HepG2 (cell line): ENCODE data around the gene INTS14. TPM values are rescaled to one million over a fixed set of nuclear protein-coding genes. Genes with fewer than 3 reads are reported as not detected.

Experiments used
- HDAC2 ChIP-seq: sonication (generic); formaldehyde crosslinking; IDR thresholded peaks from 2 replicates; pipeline ENCODE4 v1.4.0; 2020; ENCODE audit warnings: missing genetic modification reagents
- TBX3 ChIP-seq: fragments of 450-650 bp; IDR thresholded peaks from 2 replicates; pipeline ENCODE4 v1.6.1; 2017; ENCODE audit warnings: antibody characterized with exemption, mild to moderate bottlenecking, inconsistent platforms, borderline replicate concordance
- ZNF230 ChIP-seq: sonication (generic); formaldehyde crosslinking; IDR thresholded peaks from 2 replicates; pipeline ENCODE4 v1.4.0; 2020; ENCODE audit warnings: mild to moderate bottlenecking, missing genetic modification reagents
- polyA plus RNA-seq, 8 experiments: library from polyadenylated mRNA; depleted of rRNA in 3 of 8; stranded (reverse) in 7 of 8; unstranded in 1 of 8; fragments of >200 nt; fragmentation: Illumina TruSeq in 4 of 8; extraction: Trizol in 4 of 8; gene quantifications; 2 replicates each; pipeline versions ENCODE4 v1.2.1 to v1.2.3, GENCODE V29; 2011 to 2016; ENCODE audit warnings: low read depth in 4 of 8, missing spikeins in 1 of 8, mixed read lengths in 1 of 8; ENCODE audit not compliant: insufficient read depth in 1 of 8
- total RNA-seq, 5 experiments: library from RNA; depleted of rRNA; stranded (reverse); fragments of >200 nt; fragmentation: Illumina TruSeq; extraction: Trizol; gene quantifications; 2 replicates each; pipeline ENCODE4 v1.2.3, GENCODE V29; 2016; ENCODE audit warnings: low read depth in 1 of 5
- TF ChIP-seq, protein P1 (sequence below): sonication (generic); formaldehyde crosslinking; IDR thresholded peaks from 2 replicates; pipeline ENCODE4 v1.8.0; 2022; ENCODE audit warnings: missing genetic modification reagents, mild to moderate bottlenecking, moderate library complexity, borderline replicate concordance
- TF ChIP-seq, protein P2 (sequence below): sonication (generic); formaldehyde crosslinking; IDR thresholded peaks from 2 replicates; pipeline ENCODE4 v1.4.0; 2020; ENCODE audit warnings: mild to moderate bottlenecking, missing genetic modification reagents
- TF ChIP-seq, protein P3 (sequence below): sonication (generic); formaldehyde crosslinking; IDR thresholded peaks from 2 replicates; pipeline ENCODE4 v1.4.0; 2020; ENCODE audit warnings: missing genetic modification reagents
- TF ChIP-seq, protein P4 (sequence below): sonication (generic); formaldehyde crosslinking; IDR thresholded peaks from 2 replicates; pipeline ENCODE4 v1.8.1; 2023; ENCODE audit warnings: mild to moderate bottlenecking, missing genetic modification reagents

The INTS14 gene
- total and polyA plus RNA-seq, 2 of the 13 experiments (the other 11 are each of a cell fraction or from before 2014, with no cell fraction given) = 41.4 to 52.0 TPM

DNA sequence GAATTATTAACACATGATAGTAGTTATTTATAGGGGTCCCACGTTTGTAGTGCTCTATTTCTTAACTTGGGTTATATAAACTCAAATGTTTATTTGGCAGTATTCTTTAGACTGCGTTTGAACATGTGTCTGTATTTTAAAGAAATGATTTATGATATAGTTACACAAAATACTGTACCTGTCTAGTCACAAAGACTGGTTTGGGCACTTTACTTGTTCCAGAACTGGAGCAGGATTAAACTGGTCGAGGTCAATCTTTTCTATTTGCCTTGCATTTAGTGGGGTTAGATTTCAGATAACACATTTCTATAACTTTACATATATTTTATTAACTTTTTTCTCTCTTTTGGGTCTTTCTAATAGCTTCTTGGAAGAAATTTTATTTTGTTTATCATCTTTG lies 41.2 kb downstream of the INTS14 start (continued):
- TF ChIP-seq, protein P1, sequence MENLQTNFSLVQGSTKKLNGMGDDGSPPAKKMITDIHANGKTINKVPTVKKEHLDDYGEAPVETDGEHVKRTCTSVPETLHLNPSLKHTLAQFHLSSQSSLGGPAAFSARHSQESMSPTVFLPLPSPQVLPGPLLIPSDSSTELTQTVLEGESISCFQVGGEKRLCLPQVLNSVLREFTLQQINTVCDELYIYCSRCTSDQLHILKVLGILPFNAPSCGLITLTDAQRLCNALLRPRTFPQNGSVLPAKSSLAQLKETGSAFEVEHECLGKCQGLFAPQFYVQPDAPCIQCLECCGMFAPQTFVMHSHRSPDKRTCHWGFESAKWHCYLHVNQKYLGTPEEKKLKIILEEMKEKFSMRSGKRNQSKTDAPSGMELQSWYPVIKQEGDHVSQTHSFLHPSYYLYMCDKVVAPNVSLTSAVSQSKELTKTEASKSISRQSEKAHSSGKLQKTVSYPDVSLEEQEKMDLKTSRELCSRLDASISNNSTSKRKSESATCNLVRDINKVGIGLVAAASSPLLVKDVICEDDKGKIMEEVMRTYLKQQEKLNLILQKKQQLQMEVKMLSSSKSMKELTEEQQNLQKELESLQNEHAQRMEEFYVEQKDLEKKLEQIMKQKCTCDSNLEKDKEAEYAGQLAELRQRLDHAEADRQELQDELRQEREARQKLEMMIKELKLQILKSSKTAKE (CRISPR knock-in tag) = no peak
- TF ChIP-seq ZNF230 (CRISPR knock-in tag) (no peak), HDAC2 (CRISPR knock-in tag) (no peak), TBX3 (no peak)
- TF ChIP-seq, protein P2, sequence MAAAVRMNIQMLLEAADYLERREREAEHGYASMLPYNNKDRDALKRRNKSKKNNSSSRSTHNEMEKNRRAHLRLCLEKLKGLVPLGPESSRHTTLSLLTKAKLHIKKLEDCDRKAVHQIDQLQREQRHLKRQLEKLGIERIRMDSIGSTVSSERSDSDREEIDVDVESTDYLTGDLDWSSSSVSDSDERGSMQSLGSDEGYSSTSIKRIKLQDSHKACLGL = no peak
- TF ChIP-seq, protein P3, sequence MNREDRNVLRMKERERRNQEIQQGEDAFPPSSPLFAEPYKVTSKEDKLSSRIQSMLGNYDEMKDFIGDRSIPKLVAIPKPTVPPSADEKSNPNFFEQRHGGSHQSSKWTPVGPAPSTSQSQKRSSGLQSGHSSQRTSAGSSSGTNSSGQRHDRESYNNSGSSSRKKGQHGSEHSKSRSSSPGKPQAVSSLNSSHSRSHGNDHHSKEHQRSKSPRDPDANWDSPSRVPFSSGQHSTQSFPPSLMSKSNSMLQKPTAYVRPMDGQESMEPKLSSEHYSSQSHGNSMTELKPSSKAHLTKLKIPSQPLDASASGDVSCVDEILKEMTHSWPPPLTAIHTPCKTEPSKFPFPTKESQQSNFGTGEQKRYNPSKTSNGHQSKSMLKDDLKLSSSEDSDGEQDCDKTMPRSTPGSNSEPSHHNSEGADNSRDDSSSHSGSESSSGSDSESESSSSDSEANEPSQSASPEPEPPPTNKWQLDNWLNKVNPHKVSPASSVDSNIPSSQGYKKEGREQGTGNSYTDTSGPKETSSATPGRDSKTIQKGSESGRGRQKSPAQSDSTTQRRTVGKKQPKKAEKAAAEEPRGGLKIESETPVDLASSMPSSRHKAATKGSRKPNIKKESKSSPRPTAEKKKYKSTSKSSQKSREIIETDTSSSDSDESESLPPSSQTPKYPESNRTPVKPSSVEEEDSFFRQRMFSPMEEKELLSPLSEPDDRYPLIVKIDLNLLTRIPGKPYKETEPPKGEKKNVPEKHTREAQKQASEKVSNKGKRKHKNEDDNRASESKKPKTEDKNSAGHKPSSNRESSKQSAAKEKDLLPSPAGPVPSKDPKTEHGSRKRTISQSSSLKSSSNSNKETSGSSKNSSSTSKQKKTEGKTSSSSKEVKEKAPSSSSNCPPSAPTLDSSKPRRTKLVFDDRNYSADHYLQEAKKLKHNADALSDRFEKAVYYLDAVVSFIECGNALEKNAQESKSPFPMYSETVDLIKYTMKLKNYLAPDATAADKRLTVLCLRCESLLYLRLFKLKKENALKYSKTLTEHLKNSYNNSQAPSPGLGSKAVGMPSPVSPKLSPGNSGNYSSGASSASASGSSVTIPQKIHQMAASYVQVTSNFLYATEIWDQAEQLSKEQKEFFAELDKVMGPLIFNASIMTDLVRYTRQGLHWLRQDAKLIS = no peak
- TF ChIP-seq, protein P4, sequence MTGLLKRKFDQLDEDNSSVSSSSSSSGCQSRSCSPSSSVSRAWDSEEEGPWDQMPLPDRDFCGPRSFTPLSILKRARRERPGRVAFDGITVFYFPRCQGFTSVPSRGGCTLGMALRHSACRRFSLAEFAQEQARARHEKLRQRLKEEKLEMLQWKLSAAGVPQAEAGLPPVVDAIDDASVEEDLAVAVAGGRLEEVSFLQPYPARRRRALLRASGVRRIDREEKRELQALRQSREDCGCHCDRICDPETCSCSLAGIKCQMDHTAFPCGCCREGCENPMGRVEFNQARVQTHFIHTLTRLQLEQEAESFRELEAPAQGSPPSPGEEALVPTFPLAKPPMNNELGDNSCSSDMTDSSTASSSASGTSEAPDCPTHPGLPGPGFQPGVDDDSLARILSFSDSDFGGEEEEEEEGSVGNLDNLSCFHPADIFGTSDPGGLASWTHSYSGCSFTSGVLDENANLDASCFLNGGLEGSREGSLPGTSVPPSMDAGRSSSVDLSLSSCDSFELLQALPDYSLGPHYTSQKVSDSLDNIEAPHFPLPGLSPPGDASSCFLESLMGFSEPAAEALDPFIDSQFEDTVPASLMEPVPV (CRISPR knock-in tag) = no peak
